MG63 (cell line): ENCODE measurements around the gene SPECC1L. TPM values are rescaled to one million over a fixed set of nuclear protein-coding genes. Genes with fewer than 3 reads are reported as not detected.
"Not testable (repeated sequence)": the region's sequence is repeated elsewhere in the genome, so short reads cannot be mapped to it uniquely, and the experiment has no call there.

ENCODE experiments used
- DNase-seq: peaks from one replicate; pipeline ENCODE4 v3.0.0-alpha.2; 2020
- H3K27me3 ChIP-seq: fragments of 250-450 bp; sonication (Bioruptor Pico); 2 replicates; pipeline ENCODE4 v1.5.1; 2020; ENCODE audit warnings: mild to moderate bottlenecking, moderate library complexity
- H3K36me3 ChIP-seq: fragments of 250-450 bp; sonication (Bioruptor Pico); 2 replicates; pipeline ENCODE4 v1.5.1; 2020; ENCODE audit warnings: mild to moderate bottlenecking, moderate library complexity
- H3K4me3 ChIP-seq: fragments of 250-450 bp; sonication (Bioruptor Pico); 2 replicates; pipeline ENCODE4 v1.5.1; 2020; ENCODE audit warnings: mild to moderate bottlenecking, moderate library complexity
- H3K9me3 ChIP-seq: fragments of 250-450 bp; sonication (Bioruptor Pico); 2 replicates; pipeline ENCODE4 v1.5.1; 2020; ENCODE audit warnings: mild to moderate bottlenecking, moderate library complexity
- total RNA-seq: library from RNA; depleted of rRNA; stranded (reverse); fragments of >200 nt; shearing (Covaris generic); gene quantifications from 2 replicates; pipeline ENCODE4 v1.2.3, GENCODE V29; 2014; ENCODE audit warnings: low replicate concordance; rRNA removed

The SPECC1L gene, protein sequence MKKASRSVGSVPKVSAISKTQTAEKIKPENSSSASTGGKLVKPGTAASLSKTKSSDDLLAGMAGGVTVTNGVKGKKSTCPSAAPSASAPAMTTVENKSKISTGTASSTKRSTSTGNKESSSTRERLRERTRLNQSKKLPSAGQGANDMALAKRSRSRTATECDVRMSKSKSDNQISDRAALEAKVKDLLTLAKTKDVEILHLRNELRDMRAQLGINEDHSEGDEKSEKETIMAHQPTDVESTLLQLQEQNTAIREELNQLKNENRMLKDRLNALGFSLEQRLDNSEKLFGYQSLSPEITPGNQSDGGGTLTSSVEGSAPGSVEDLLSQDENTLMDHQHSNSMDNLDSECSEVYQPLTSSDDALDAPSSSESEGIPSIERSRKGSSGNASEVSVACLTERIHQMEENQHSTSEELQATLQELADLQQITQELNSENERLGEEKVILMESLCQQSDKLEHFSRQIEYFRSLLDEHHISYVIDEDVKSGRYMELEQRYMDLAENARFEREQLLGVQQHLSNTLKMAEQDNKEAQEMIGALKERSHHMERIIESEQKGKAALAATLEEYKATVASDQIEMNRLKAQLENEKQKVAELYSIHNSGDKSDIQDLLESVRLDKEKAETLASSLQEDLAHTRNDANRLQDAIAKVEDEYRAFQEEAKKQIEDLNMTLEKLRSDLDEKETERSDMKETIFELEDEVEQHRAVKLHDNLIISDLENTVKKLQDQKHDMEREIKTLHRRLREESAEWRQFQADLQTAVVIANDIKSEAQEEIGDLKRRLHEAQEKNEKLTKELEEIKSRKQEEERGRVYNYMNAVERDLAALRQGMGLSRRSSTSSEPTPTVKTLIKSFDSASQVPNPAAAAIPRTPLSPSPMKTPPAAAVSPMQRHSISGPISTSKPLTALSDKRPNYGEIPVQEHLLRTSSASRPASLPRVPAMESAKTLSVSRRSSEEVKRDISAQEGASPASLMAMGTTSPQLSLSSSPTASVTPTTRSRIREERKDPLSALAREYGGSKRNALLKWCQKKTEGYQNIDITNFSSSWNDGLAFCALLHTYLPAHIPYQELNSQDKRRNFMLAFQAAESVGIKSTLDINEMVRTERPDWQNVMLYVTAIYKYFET
- total RNA-seq, result 11.0 and 30.9 TPM in 2 replicates

DNA sequence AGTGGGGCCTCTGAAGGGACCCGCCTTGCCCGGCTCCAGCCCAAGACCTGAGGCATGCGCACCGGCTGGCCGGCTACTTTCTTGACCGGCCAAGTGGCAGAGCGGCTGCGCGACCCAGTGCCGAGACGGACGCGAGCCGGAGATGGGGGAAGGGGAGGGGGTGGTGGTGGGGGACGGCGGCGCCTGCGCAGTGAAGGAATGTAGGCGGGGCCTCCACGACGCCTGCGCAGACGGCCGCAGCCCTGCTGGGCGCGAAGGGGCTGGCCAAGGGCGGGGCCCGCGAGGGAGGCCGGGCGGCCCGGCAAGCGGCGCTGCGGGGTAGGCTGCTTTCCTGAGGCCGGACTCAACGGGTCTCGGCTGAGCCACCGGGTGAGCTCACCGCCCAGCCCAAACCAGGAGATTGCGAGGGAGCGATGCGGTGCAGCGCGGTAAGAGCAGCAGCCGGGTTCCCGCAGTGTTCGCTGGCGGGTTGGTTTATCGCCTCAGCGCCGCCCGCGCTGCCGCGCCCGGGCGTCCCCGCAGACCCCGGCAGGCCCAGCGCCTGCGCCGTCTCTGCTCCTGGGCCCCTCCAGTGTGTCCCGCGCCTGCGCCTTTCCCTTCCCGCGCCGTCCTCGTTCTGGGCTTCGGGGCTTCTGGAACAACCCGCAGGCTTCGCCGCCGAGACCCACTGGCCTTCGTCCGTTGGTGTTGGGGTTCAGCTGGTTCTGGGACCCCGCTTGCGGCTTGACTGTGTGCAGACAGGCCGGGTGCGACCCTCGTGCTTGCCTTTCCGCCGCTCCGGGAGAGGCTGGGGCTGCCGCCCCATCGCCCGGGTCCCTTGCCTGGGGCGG lies at the start of gene SPECC1L:
SPECC1L (plus strand) TSS at position 276 of the 830 bp plus-strand sequence. CDS start 31,401 bp downstream, outside the sequence.
- no peaks in the 10 kb centered on the region for H3K27me3 ChIP-seq

DNA sequence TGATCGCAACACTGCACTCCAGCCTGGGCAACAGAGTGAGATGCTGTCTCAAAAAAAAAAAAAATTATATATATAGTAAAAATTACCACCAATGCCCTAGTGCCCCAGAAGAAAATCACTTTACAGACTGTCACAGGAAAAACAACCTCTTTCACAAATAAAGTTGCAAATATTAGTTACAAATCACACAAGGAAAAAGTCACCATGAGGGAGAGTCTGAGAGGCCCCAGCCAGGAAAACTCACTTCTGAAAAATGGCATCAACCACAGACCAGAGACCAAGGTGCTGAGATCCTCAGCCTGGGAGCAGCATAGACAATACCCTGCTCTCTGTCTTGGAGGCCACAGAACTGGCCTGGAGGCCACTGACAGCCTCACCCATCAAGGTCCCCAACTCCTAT lies 46.2 kb upstream of the SPECC1L start:
- H3K4me3 ChIP-seq, result no peak overlapping the region
- no peak for DNase-seq
- H3K27me3 ChIP-seq, result no peaks in the 10 kb centered on the region

More for the DNA sequence above, at the start of gene SPECC1L:
- peak; percentile 90 for DNase-seq
- Histone ChIP-seq H3K4me3 (peak within 1 kb of the TSS; percentile 90), H3K9me3 (no peaks in the 10 kb centered on the region), H3K36me3 (peaks cover 11% of the 10 kb centered on the region)

DNA sequence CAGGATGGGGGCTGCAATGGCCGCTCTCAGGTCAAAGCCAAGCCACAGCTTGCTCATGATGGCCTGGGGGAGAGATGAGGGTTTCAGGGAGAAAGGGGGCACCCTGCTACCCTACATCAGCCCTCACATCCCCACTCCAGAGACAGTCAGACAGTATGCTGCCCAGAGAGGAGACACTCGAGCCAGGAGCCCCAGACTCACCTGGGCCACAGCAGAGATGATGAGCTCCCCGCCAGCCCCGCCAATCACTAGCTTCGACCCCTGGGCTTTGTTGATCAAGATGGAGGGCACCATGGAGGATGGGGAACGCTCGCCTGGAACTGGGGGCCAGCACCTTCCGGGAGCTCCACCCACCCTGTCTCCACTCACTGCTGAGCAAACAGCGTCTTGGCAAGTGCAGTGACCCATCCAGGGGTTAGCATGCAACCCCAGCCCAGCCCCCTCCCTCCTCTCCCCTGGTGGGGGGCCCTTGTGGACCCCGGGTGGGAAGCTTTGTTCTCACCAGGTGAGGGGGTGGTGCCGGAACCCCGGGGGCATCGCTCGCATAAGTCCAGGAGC lies 45.5 kb upstream of the SPECC1L start:
- Histone ChIP-seq H3K27me3 (no peaks in the 10 kb centered on the region), H3K9me3 (no peaks in the 10 kb centered on the region), H3K4me3 (no peak overlapping the region), H3K36me3 (no peaks in the 10 kb centered on the region)
- DNase-seq, result no peak

More for the DNA sequence above, 46.2 kb upstream of the SPECC1L start:
- Histone ChIP-seq H3K36me3 (no peaks in the 10 kb centered on the region), H3K9me3 (no peaks in the 10 kb centered on the region)

DNA sequence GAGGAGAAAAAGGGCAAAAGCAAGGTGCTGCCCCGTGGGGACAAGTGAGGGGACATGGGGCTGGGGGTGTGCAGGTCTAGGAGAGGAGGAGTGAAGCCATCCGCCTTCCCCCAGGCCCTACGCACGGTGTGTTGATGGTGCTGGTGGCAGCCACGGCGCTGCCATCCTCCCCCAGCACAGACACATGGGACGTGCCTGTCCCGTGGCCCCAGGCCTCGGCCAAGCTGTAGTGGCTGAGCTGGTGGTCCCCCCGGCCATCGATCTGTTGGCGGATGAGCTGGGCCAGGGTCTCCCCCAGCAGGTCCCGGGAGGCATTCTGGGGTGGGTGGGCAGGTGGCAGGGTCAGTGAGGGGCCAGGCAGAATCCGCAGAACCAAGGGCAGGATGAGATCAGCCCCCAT lies 44.7 kb upstream of the SPECC1L start:
- no peak for DNase-seq
- Histone ChIP-seq H3K36me3 (no peaks in the 10 kb centered on the region), H3K9me3 (no peaks in the 10 kb centered on the region), H3K27me3 (no peaks in the 10 kb centered on the region), H3K4me3 (no peak overlapping the region)

DNA sequence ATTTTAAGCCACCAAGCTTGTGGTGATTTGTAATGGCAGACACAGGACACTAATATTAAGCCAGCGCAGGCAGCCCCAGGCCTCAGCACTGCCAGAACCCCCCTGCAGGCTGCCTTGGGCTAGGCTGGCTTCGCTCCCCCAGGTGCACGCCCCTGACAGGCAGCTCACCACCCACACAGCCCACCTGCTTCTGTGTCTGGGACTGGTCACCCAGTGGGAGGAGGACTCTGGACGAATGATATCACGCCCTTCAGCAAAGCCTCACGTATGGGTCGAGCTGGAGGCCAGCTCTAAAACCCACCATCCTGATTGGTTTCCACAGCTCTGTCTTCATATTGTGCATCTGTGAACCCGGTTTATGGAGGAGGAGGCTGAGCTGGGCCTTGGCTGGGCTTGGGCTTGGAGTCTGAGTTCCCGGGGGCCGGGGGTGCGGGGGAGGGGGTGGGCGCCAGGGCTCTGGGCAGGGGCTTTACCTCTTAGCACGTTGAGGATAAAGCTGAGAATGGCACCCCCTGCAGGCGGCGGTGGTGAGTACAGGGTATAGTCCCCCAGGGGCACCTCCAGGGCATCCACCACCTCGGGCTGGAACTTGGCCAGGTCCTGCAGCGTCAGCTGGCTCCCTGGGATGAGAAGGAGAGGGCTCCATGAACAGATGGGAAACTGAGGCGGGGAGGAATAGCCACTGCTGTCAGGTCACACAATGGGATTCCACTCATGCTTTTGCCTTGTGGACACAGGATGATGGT lies 39.5 kb upstream of the SPECC1L start:
- Histone ChIP-seq H3K9me3 (no peaks in the 10 kb centered on the region), H3K4me3 (no peak overlapping the region), H3K27me3 (no peaks in the 10 kb centered on the region), H3K36me3 (no peaks in the 10 kb centered on the region)
- no peak for DNase-seq

DNA sequence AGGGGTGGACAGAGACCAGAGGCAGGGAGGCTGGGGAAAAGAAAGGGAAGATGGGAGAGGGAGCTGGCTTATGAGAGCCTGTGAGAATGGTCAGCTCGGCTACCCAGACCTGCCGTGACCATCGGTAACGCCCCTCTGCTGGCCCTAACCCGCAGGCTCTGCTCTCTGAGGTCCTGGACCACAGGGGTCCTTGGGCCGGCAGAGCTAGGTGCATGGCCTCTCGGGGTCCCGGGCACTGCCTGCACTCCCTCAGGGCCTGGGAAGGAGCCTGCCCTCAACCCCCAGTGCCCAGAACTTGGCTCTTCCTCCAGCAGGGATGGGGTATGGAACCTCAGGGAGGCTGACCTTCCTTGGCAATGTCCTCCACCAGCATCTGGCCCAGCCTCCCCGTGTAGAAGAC lies 38.9 kb upstream of the SPECC1L start:
- H3K27me3 ChIP-seq, result no peaks in the 10 kb centered on the region
- no peak overlapping the region for H3K4me3 ChIP-seq
- H3K36me3 ChIP-seq, result no peaks in the 10 kb centered on the region
- no peaks in the 10 kb centered on the region for H3K9me3 ChIP-seq
- DNase-seq, result no peak

DNA sequence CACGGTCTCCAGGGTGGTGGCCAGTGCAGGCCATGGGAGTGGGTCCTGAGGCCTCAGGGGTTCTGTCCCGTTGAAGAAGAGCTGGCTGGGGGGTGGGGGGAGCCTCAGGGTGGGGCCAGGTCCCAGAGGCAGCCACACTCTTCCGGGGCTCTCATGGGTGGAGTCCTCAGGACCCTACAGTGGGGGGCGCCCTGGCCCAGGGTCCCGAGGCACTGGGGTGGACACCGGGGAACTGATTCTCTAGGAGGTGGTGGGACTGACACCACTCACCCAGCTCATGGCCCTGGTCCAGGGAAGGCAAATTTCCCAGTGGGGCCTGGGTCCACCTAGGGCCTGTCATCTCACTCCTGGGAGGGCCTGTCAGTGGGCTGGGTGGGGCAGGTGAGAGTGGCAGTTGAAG lies 38.5 kb upstream of the SPECC1L start:
- Histone ChIP-seq H3K36me3 (no peaks in the 10 kb centered on the region), H3K9me3 (no peaks in the 10 kb centered on the region), H3K27me3 (no peaks in the 10 kb centered on the region), H3K4me3 (no peak overlapping the region)
- DNase-seq, result no peak

DNA sequence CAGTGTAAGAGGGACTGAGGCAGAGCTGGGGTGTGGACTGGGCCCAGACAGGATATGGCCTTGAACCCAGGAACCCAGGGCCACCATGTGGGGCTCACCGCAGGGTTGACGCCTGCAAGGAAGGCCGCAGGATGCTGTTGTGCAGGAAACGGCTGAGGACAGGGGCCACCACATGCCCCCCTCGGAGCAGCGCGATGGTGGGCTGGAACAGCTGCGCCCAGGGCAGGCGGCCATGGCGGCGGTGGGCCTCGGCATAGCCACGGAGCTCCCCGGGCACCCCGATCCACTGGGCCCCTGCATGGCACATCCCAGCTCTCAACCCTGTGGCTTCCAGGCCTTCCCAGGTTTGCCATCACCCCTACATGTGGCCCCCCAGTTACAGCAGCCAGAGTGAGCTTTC lies 37.9 kb upstream of the SPECC1L start:
- no peaks in the 10 kb centered on the region for H3K9me3 ChIP-seq
- DNase-seq, result no peak
- H3K27me3 ChIP-seq, result no peaks in the 10 kb centered on the region
- no peak overlapping the region for H3K4me3 ChIP-seq
- no peaks in the 10 kb centered on the region for H3K36me3 ChIP-seq

DNA sequence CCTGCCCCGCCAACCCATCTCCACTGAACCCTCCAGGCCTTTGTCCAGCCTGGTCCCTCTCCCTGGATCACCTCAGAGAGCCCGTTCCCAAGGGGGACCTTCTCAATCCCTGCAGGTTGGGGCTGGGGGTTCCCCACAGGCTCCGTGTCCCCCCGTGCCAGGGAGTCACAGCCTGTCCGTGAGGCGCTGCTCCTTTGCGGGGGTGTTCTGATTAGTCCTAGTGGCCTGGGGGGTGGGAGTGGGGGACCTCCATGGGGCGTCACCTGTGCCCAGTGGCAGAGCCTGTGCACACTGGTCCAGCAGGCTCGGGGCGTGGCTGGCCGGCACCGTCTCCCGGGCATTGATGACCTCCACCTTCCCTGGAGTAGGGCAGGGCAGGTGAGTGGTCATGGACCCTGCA lies 37.4 kb upstream of the SPECC1L start:
- Histone ChIP-seq H3K27me3 (no peaks in the 10 kb centered on the region), H3K36me3 (no peaks in the 10 kb centered on the region), H3K4me3 (no peak overlapping the region), H3K9me3 (no peaks in the 10 kb centered on the region)
- DNase-seq, result no peak

DNA sequence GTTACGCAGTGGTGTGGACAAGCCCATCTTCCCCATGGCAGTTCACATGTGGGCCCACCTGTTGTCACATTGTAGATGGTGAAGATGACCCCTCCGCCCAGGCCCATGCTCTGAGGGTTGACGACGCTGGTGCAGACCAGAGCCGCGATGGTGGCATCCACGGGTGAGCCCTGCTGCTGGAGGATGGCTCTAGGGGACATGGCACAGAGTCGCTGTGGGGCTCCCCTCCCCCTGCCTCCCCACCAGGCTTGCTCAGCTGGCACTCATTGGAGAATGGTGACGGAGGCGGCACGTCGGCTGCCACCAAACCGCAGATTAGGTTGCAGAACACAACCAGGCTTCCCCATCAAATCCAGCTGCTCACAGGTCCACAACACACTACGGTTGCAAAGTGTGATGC lies 36.8 kb upstream of the SPECC1L start:
- Histone ChIP-seq H3K9me3 (no peaks in the 10 kb centered on the region), H3K36me3 (no peaks in the 10 kb centered on the region), H3K4me3 (no peak overlapping the region), H3K27me3 (no peaks in the 10 kb centered on the region)
- no peak for DNase-seq

DNA sequence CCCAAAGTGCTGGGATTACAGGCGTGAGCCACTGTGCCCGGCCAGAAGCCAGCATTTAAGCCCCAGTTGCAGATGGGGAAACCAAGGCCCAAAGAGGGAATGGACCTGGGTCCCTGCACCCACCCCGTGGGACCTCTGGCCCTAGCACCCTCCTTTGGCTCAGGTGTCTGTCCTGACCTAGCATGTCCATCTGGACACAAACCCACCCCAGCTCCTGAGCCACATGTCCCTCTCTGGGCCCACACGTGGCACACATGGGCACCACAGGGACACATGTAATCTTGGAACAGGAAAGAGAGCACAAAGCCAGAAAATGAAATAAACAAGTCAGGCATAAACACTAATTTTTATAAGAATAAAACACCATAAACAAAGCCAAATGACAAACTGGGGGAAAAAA lies 35.3 kb upstream of the SPECC1L start:
- Histone ChIP-seq H3K4me3 (no peak overlapping the region), H3K27me3 (no peaks in the 10 kb centered on the region), H3K36me3 (no peaks in the 10 kb centered on the region), H3K9me3 (no peaks in the 10 kb centered on the region)
- DNase-seq, result no peak

DNA sequence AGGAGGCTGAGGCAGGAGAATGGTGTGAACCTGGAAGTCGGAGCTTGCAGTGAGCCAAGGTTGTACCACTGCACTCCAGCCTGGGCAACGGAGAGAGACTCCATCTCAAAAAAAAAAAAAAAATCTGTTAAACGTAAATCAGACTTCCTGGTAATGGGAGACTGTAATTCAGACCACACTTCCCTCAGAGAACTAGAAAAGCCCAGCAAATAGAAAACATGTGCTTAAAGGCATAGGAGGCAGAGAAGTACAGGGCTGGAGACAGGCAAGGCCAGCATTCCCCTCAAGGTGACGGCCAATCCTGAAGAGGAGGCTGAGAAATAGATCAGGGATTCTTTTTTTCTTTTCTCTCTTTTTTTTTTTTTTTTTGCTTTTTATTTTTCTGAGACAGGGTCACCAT lies 34.0 kb upstream of the SPECC1L start:
- Histone ChIP-seq H3K9me3 (no peaks in the 10 kb centered on the region), H3K4me3 (no peak overlapping the region), H3K36me3 (no peaks in the 10 kb centered on the region), H3K27me3 (no peaks in the 10 kb centered on the region)
- DNase-seq, result no peak

DNA sequence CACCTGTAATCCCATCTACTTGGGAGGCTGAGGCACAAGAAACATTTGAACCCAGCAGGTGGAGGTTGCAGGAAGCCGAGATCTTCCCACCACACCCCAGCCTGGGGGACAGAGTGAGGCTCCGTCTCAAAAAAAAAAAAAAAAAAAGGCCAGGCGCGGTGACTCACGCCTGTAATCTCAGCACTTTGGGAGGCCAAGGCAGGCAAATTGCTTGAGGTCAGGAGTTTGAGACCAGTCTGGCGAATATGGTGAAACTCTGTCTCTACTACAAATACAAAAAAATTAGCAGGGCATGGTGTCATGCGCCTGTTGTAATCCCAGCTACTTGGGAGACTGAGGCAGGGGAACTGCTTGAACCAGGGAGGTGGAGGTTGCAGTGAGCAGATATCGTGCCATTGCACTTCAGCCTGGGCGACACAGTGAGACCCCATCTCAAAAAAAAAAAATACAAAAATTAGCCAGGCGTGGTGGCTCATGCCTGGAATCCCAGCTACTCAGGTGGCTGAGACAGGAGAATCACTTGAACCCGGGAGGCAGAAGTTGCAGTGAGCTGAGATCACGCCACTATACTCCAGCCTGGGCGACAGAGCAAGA lies 32.4 kb upstream of the SPECC1L start:
- H3K27me3 ChIP-seq, H3K4me3 ChIP-seq, H3K9me3 ChIP-seq, H3K36me3 ChIP-seq, DNase-seq: not testable (repeated sequence)

DNA sequence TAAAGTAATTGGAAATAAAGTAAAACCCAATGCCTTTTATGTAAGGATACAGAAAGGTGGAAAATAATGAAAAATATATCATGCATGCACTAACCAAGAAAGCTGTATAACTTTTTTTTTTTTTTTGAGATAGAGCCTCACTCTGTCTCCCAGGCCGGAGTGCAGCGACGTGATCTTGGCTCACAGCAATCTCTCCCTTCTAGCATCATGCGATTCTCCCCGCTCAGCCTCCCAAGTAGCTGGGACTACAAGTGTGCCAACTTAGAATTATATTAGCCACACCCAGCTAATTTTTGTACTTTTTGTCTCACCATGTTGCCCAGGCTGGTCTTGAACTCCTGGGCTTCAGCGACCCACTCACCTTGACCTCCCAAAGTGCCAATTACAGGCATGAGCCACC lies 30.2 kb upstream of the SPECC1L start:
- H3K27me3 ChIP-seq, result no peaks in the 10 kb centered on the region
- no peak overlapping the region for H3K4me3 ChIP-seq
- no peaks in the 10 kb centered on the region for H3K9me3 ChIP-seq
- DNase-seq, result no peak
- H3K36me3 ChIP-seq, result no peaks in the 10 kb centered on the region

DNA sequence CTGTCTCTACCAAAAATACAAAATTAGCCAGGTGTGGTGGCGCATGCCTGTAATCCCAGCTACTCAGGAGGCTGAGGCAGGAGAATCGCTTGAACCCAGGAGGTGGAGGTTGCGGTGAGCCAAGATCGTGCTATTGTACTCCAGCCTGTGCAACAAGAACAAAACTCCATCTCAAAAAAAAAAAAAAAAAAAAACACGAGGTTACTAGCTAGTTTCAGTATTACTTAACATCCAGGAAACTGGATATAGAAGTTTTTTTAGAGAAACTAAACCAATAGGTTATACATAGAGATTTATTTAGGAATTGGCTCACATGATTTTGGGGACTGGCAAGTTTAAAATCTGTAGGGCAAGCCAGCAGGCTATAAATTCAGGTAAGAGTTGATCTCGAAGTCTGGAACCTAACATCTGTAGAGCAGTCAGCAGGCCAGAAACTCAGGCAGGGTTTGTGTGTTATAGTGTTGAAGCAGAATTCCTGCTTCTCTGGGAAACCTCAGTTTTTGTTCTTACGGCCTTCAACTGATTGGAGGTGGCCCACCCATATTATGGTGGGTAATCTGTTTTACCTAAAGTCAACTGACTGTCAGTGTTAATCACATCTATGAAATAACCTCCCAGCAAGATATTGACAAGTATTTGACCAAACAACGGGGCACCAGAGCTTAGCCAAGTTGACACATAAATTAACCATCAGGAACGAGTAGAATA lies 29.5 kb upstream of the SPECC1L start:
- not testable (repeated sequence) for H3K36me3 ChIP-seq, H3K9me3 ChIP-seq, H3K27me3 ChIP-seq, DNase-seq, H3K4me3 ChIP-seq
